Measurements from ENCODE around the gene KRT12. TPM values are rescaled to one million over a fixed set of nuclear protein-coding genes. Genes with fewer than 3 reads are reported as not detected.
A peak's percentile ranks its signal among the peaks of the same experiment; 100 is the strongest.

Gene KRT12
- total and polyA plus RNA-seq, 4 donors = not detected

- no peak overlapping the region for H3K9ac ChIP-seq (ENCODE audit: low read depth in 1 of 2, low read length in 2 of 2)
- H3K4me3 ChIP-seq (ENCODE audit: low read depth in 1 of 3, low read length in 3 of 3) = no peak overlapping the region
- no peak overlapping the region for H3K27ac ChIP-seq (ENCODE audit: low read depth in 1 of 2, low read length in 2 of 2)
- H3K36me3 ChIP-seq (ENCODE audit: control insufficient read depth in 4 of 4, insufficient read depth in 3 of 4, low read depth in 1 of 4, low read length in 3 of 4) = no peaks in the 10 kb centered on the region
- peak; percentile 56 for DNase-seq (ENCODE audit: low spot score)
- WGBS = 1% methylated on average over 5 of the region's 5 CpGs
- H3K27me3 ChIP-seq (ENCODE audit: control insufficient read depth in 4 of 4, insufficient read depth in 4 of 4, low read length in 3 of 4) = peaks cover 0 to 6% (median 0%) of the 10 kb centered on the region in 4 donors
- no peaks in the 10 kb centered on the region for H3K4me1 ChIP-seq (ENCODE audit: control insufficient read depth in 4 of 4, insufficient read depth in 4 of 4, low read length in 3 of 4)
- no peaks in the 10 kb centered on the region for H3K9me3 ChIP-seq (ENCODE audit: control insufficient read depth in 4 of 4, low read length in 3 of 4)
- TF ChIP-seq MAX (IDR thresholded peaks at IDR 0.05) (no peak), NR2F2 (IDR thresholded peaks at IDR 0.05) (no peak), GABPA (IDR thresholded peaks at IDR 0.05 in 1 of 2, conservative IDR thresholded peaks at IDR 0.05 in 1 of 2) (no peak), YY1 (IDR thresholded peaks at IDR 0.05) (no peak), RXRA (IDR thresholded peaks at IDR 0.05) (no peak), FOXA2 (IDR thresholded peaks at IDR 0.05) (no peak), JUND (IDR thresholded peaks at IDR 0.05) (peak; percentile 52 to 81), RAD21 (IDR thresholded peaks at IDR 0.05) (peak; percentile 93 to 95), ZBTB33 (IDR thresholded peaks at IDR 0.05) (no peak), TAF1 (conservative IDR thresholded peaks at IDR 0.05) (no peak), HNF4A (conservative IDR thresholded peaks at IDR 0.05) (no peak), CTCF (IDR thresholded peaks at IDR 0.05; ENCODE audit: low read depth, low read length, missing input control) (peak; percentile 74)
Measured at GRCh38 chr17:40909351-40909750, 42.3 kb upstream of the KRT12 start.

- H3K27ac ChIP-seq (ENCODE audit: low read depth in 1 of 2, low read length in 2 of 2) = no peak overlapping the region
- H3K4me3 ChIP-seq (ENCODE audit: low read depth in 1 of 3, low read length in 3 of 3) = no peak overlapping the region
- DNase-seq (ENCODE audit: low spot score) = no peak
- H3K27me3 ChIP-seq (ENCODE audit: control insufficient read depth in 4 of 4, insufficient read depth in 4 of 4, low read length in 3 of 4) = peaks cover 0 to 2% (median 0%) of the 10 kb centered on the region in 4 donors
- WGBS = 83% methylated on average over 4 of the region's 4 CpGs
- no peaks in the 10 kb centered on the region for H3K9me3 ChIP-seq (ENCODE audit: control insufficient read depth in 4 of 4, low read length in 3 of 4)
- TF ChIP-seq RAD21 (IDR thresholded peaks at IDR 0.05) = no peak
- TF ChIP-seq JUND (IDR thresholded peaks at IDR 0.05) = no peak
- TF ChIP-seq CTCF (IDR thresholded peaks at IDR 0.05; ENCODE audit: low read depth, low read length, missing input control) = no peak
- no peak for TF ChIP-seq HNF4G (IDR thresholded peaks at IDR 0.05)
- TF ChIP-seq FOXA1 (IDR thresholded peaks at IDR 0.05) = no peak
- TF ChIP-seq ZBTB33 (IDR thresholded peaks at IDR 0.05) = no peak
- no peak for TF ChIP-seq EGR1 (IDR thresholded peaks at IDR 0.05; ENCODE audit: low read depth in 2 of 2)
- no peak for TF ChIP-seq REST (IDR thresholded peaks at IDR 0.05)
- TF ChIP-seq RXRA (IDR thresholded peaks at IDR 0.05) = no peak
- no peaks in the 10 kb centered on the region for H3K36me3 ChIP-seq (ENCODE audit: control insufficient read depth in 4 of 4, insufficient read depth in 3 of 4, low read depth in 1 of 4, low read length in 3 of 4)
- H3K9ac ChIP-seq (ENCODE audit: low read depth in 1 of 2, low read length in 2 of 2) = no peak overlapping the region
- peaks cover 0 to 2% (median 0%) of the 10 kb centered on the region in 4 donors for H3K4me1 ChIP-seq (ENCODE audit: control insufficient read depth in 4 of 4, insufficient read depth in 4 of 4, low read length in 3 of 4)
Measured at GRCh38 chr17:40906613-40907012, 39.6 kb upstream of the KRT12 start.

Measured in liver (tissue), 9 donors.